A673 (cell line): Measurements from ENCODE around the gene FUZ. TPM values are rescaled to one million over a fixed set of nuclear protein-coding genes. Genes with fewer than 3 reads are reported as not detected.

Experiments
- BruUV-seq: library from RNA; stranded (reverse); fragments of 400-500 nt; replicated peaks from 2 replicates; lab custom pipeline; 2021; lab: Mats Ljungman, UMichigan
- CTCF ChIA-PET: fragments of 300-600 bp; sonication (Branson Sonifier 250); formaldehyde crosslinking; loops from one replicate; lab custom pipeline; 2022; ENCODE audit warnings: antibody characterized with exemption; lab: Charles Lee
- POLR2A ChIA-PET: fragments of 300-600 bp; sonication (Branson Sonifier 250); formaldehyde crosslinking; loops from one replicate; lab custom pipeline; 2022; ENCODE audit warnings: antibody characterized with exemption; ENCODE audit not compliant: low non-redundant PET; lab: Charles Lee
- DNase-seq: peaks from one replicate; pipeline ENCODE4 v3.0.0-alpha.2; 2015; ENCODE audit warnings: low spot score
- H3K27ac ChIP-seq: fragments of 200-600 bp; sonication (generic); 2 replicates; pipeline ENCODE4 v1.5.1; 2016; ENCODE audit warnings: mixed run types, low read depth, mild to moderate bottlenecking, mixed read lengths, antibody characterized with exemption, low read length; ENCODE audit not compliant: poor library complexity, severe bottlenecking
- H3K27me3 ChIP-seq: fragments of 200-600 bp; sonication (generic); replicated peaks from 2 replicates; pipeline ENCODE4 v1.6.1; 2017; ENCODE audit warnings: mixed run types, low read depth, mild to moderate bottlenecking, mixed read lengths, antibody characterized with exemption, low read length; ENCODE audit not compliant: insufficient read depth, poor library complexity
- H3K36me3 ChIP-seq: fragments of 200-600 bp; sonication (generic); 2 replicates; pipeline ENCODE4 v1.6.1; 2016; ENCODE audit warnings: mixed run types, mild to moderate bottlenecking, mixed read lengths, antibody characterized with exemption, low read length; ENCODE audit not compliant: insufficient read depth, poor library complexity, severe bottlenecking
- H3K4me1 ChIP-seq: fragments of 200-600 bp; sonication (generic); 2 replicates; pipeline ENCODE4 v1.6.1; 2017; ENCODE audit warnings: mixed run types, mild to moderate bottlenecking, mixed read lengths, antibody characterized with exemption, low read length; ENCODE audit not compliant: insufficient read depth, poor library complexity, severe bottlenecking
- H3K4me3 ChIP-seq: fragments of 200-600 bp; sonication (generic); 2 replicates; pipeline ENCODE4 v1.5.1; 2016; ENCODE audit warnings: low read depth, mixed run types, mild to moderate bottlenecking, mixed read lengths, low read length; ENCODE audit not compliant: poor library complexity, severe bottlenecking
- H3K9me3 ChIP-seq: fragments of 200-600 bp; sonication (generic); 2 replicates; pipeline ENCODE4 v1.6.1; 2016; ENCODE audit warnings: mixed run types, low read depth, mild to moderate bottlenecking, mixed read lengths, antibody characterized with exemption, low read length; ENCODE audit not compliant: poor library complexity, severe bottlenecking
- CTCF ChIP-seq: fragments of 300-800, 200-600 bp; sonication (generic); conservative IDR thresholded peaks from 2 replicates; pipeline ENCODE4 v1.5.1; 2017; ENCODE audit warnings: low read depth, mild to moderate bottlenecking, antibody characterized with exemption, low read length, moderate library complexity, mixed read lengths
- EZH2 ChIP-seq: fragments of 200-600 bp; sonication (generic); IDR thresholded peaks from 2 replicates; pipeline ENCODE4 v1.6.1; 2017; ENCODE audit warnings: borderline replicate concordance, low read depth, mild to moderate bottlenecking, mixed read lengths, antibody characterized with exemption, low read length; ENCODE audit not compliant: poor library complexity, severe bottlenecking
- intact Hi-C: fragments of 100-400 bp; cut with micrococcal nuclease; formaldehyde crosslinking; loops from one replicate; pipeline ENCODE4 v1.10.0; 2022; ENCODE audit not compliant: unreplicated experiment
- total RNA-seq: library from RNA; stranded (reverse); gene quantifications from 2 replicates; pipeline ENCODE4 v1.2.3, GENCODE V29; 2021

The FUZ gene
- total RNA-seq, 1 experiment from 2014 or later: 53.0 TPM

GRCh38 chr19:49781394-49781793 lies 31.7 kb downstream of the FUZ start:
- intact Hi-C loops: no loop called here
- ChIA-PET CTCF (no interaction called here), POLR2A (no interaction called here)
- no peaks in the 10 kb centered on the region for H3K4me1 ChIP-seq
- H3K36me3 ChIP-seq: peaks cover 17% of the 10 kb centered on the region
- H3K27me3 ChIP-seq: no peaks in the 10 kb centered on the region
- no peak overlapping the region for H3K27ac ChIP-seq
- no peak for TF ChIP-seq EZH2
- no peak for TF ChIP-seq CTCF
- no peak for DNase-seq
- no TSS peak for BruUV-seq
- no peak overlapping the region for H3K4me3 ChIP-seq
- no peaks in the 10 kb centered on the region for H3K9me3 ChIP-seq

- Histone ChIP-seq H3K9me3 (no peaks in the 10 kb centered on the region), H3K4me1 (no peaks in the 10 kb centered on the region), H3K36me3 (peaks cover 17% of the 10 kb centered on the region), H3K27ac (no peak overlapping the region), H3K4me3 (no peak overlapping the region), H3K27me3 (no peaks in the 10 kb centered on the region)
- ChIA-PET CTCF (no interaction called here), POLR2A (no interaction called here)
- TF ChIP-seq CTCF (no peak), EZH2 (no peak)
- no TSS peak for BruUV-seq
- intact Hi-C loops: no loop called here
- DNase-seq: no peak
Measured at GRCh38 chr19:49780861-49781260, 32.2 kb downstream of the FUZ start.

- BruUV-seq: no TSS peak
- H3K36me3 ChIP-seq: peaks cover 17% of the 10 kb centered on the region
- H3K27me3 ChIP-seq: no peaks in the 10 kb centered on the region
- H3K9me3 ChIP-seq: no peaks in the 10 kb centered on the region
- TF ChIP-seq CTCF (no peak), EZH2 (no peak)
- no peak overlapping the region for H3K4me3 ChIP-seq
- intact Hi-C loops: no loop called here
- no peak for DNase-seq
- POLR2A ChIA-PET: no interaction called here
- no peaks in the 10 kb centered on the region for H3K4me1 ChIP-seq
- CTCF ChIA-PET: no interaction called here
- H3K27ac ChIP-seq: no peak overlapping the region
Measured at GRCh38 chr19:49779731-49780555, 33.1 kb downstream of the FUZ start.
